ENCODE measurements around the gene KLHL7.

The KLHL7 gene

GRCh38 chr7:23075571-23075970 lies 30.0 kb upstream of the KLHL7 start:
- H3K4me3 ChIP-seq (ENCODE audit: low read depth in 1 of 2, low read length in 2 of 2) = no peak overlapping the region
- H3K36me3 ChIP-seq (ENCODE audit: control insufficient read depth in 1 of 2, insufficient read depth in 2 of 2, low read length in 2 of 2) = no peaks in the 10 kb centered on the region
- H3K9me3 ChIP-seq (ENCODE audit: control insufficient read depth in 1 of 2, low read length in 2 of 2) = no peaks in the 10 kb centered on the region
- H3K27me3 ChIP-seq (ENCODE audit: control insufficient read depth in 1 of 2, insufficient read depth in 2 of 2, low read length in 2 of 2) = peaks cover 0 to 13% of the 10 kb centered on the region in 2 donors
- no peak overlapping the region for H3K27ac ChIP-seq (ENCODE audit: low read depth, low read length)
- H3K4me1 ChIP-seq (ENCODE audit: control insufficient read depth in 1 of 2, insufficient read depth in 2 of 2, low read length in 2 of 2) = peaks cover 0 to 11% of the 10 kb centered on the region in 2 donors
- no peak overlapping the region for H3K9ac ChIP-seq (ENCODE audit: low read depth in 1 of 2, low read length in 2 of 2)

DNA sequence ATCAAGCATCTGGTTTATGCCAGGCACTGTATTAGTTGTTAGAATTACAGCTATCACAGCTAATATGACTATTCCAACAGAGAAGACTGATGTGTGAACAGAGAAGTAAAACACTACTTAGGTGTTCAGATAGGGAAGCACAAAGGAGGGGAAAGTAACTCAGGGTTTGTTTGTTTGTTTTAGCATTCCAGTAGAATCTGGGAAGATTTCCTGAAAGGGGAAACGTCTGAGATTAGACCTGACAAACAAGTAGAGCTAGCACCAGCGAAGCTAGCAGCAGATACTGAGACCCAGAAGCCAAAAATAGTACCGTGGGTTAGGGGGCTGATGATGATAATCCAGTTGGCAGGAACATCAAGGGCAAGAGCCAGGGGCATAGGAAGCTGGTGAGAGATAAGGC lies 28.8 kb upstream of the KLHL7 start:
- Histone ChIP-seq H3K27ac (ENCODE audit: low read depth, low read length) (no peak overlapping the region), H3K9ac (ENCODE audit: low read depth in 1 of 2, low read length in 2 of 2) (no peak overlapping the region), H3K27me3 (ENCODE audit: control insufficient read depth in 1 of 2, insufficient read depth in 2 of 2, low read length in 2 of 2) (peaks cover 0 to 13% of the 10 kb centered on the region in 2 donors), H3K9me3 (ENCODE audit: control insufficient read depth in 1 of 2, low read length in 2 of 2) (no peaks in the 10 kb centered on the region), H3K36me3 (ENCODE audit: control insufficient read depth in 1 of 2, insufficient read depth in 2 of 2, low read length in 2 of 2) (no peaks in the 10 kb centered on the region), H3K4me1 (ENCODE audit: control insufficient read depth in 1 of 2, insufficient read depth in 2 of 2, low read length in 2 of 2) (peaks cover 0 to 11% of the 10 kb centered on the region in 2 donors), H3K4me3 (ENCODE audit: low read depth in 1 of 2, low read length in 2 of 2) (no peak overlapping the region)

DNA sequence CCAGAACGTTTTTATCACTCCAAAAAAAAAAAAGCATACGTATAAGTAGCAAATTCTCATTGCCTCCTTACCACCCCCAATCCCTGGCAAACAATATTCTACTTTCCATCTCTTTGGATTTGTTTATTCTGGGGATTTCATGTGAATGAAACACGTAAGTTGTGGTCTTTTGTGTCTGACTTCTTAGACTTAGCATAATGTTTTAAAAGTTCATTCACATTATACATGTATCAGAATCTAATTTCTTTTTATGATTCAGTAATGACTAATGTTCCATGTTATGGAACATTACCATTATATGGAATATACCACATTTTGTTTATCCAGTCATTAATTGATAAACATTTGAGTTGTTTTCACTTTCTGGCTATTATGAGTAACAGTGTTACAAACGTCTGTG lies 12.5 kb upstream of the KLHL7 start:
- H3K9me3 ChIP-seq (ENCODE audit: control insufficient read depth in 1 of 2, low read length in 2 of 2) = no peaks in the 10 kb centered on the region
- no peaks in the 10 kb centered on the region for H3K36me3 ChIP-seq (ENCODE audit: control insufficient read depth in 1 of 2, insufficient read depth in 2 of 2, low read length in 2 of 2)
- no peak overlapping the region for H3K4me3 ChIP-seq (ENCODE audit: low read depth in 1 of 2, low read length in 2 of 2)
- H3K4me1 ChIP-seq (ENCODE audit: control insufficient read depth in 1 of 2, insufficient read depth in 2 of 2, low read length in 2 of 2) = no peaks in the 10 kb centered on the region
- H3K27ac ChIP-seq (ENCODE audit: low read depth, low read length) = no peak overlapping the region
- peaks cover 0 to 4% of the 10 kb centered on the region in 2 donors for H3K27me3 ChIP-seq (ENCODE audit: control insufficient read depth in 1 of 2, insufficient read depth in 2 of 2, low read length in 2 of 2)
- no peak overlapping the region for H3K9ac ChIP-seq (ENCODE audit: low read depth in 1 of 2, low read length in 2 of 2)

- H3K27me3 ChIP-seq (ENCODE audit: control insufficient read depth in 1 of 2, insufficient read depth in 2 of 2, low read length in 2 of 2) = peaks cover 0 to 4% of the 10 kb centered on the region in 2 donors
- no peak overlapping the region for H3K4me3 ChIP-seq (ENCODE audit: low read depth in 1 of 2, low read length in 2 of 2)
- no peak overlapping the region for H3K9ac ChIP-seq (ENCODE audit: low read depth in 1 of 2, low read length in 2 of 2)
- H3K36me3 ChIP-seq (ENCODE audit: control insufficient read depth in 1 of 2, insufficient read depth in 2 of 2, low read length in 2 of 2) = no peaks in the 10 kb centered on the region
- no peaks in the 10 kb centered on the region for H3K9me3 ChIP-seq (ENCODE audit: control insufficient read depth in 1 of 2, low read length in 2 of 2)
- no peak overlapping the region for H3K27ac ChIP-seq (ENCODE audit: low read depth, low read length)
- no peaks in the 10 kb centered on the region for H3K4me1 ChIP-seq (ENCODE audit: control insufficient read depth in 1 of 2, insufficient read depth in 2 of 2, low read length in 2 of 2)
Observed at GRCh38 chr7:23093546-23093945, 12.0 kb upstream of the KLHL7 start.

DNA sequence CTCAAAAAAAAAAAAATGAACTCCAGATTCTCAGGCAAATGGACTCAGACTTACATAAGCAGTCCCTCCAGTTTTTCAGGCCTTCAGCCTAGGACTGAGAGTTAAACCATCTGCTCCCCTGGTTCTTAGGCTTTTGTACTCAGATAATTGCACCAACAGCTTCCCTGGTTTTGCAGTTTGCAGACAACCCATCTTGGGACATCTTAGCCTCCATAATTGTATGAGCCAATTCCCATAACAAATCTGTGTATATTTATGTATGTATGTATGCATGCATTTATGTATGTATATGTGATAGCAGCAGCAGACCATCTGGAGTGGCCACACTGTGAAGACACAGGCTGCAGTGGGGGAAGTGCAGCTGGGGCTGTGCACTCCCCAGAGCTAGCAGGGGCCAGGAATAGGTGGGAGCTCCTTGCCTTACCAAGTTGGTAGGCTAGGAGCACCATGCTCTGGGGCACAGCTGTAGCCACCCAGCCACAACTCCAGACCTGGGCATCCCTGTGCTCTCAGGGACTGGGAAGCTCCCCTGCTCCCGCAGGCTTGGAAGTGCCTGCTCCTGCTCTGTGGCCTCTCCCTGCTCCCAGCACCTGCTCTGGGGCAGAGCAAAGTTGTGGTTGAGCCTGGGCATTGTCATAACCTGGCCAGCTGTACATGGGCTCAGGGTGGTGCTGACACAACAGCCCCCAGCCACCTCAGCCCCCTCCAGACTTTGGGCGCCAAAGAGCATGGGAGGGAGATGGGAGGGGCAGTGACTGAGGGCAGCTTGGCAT lies 8.9 kb upstream of the KLHL7 start:
- H3K27me3 ChIP-seq (ENCODE audit: control insufficient read depth in 1 of 2, insufficient read depth in 2 of 2, low read length in 2 of 2) = no peaks in the 10 kb centered on the region
- H3K9me3 ChIP-seq (ENCODE audit: control insufficient read depth in 1 of 2, low read length in 2 of 2) = no peaks in the 10 kb centered on the region
- H3K36me3 ChIP-seq (ENCODE audit: control insufficient read depth in 1 of 2, insufficient read depth in 2 of 2, low read length in 2 of 2) = no peaks in the 10 kb centered on the region
- no peak overlapping the region for H3K4me3 ChIP-seq (ENCODE audit: low read depth in 1 of 2, low read length in 2 of 2)
- no peak overlapping the region for H3K27ac ChIP-seq (ENCODE audit: low read depth, low read length)
- no peaks in the 10 kb centered on the region for H3K4me1 ChIP-seq (ENCODE audit: control insufficient read depth in 1 of 2, insufficient read depth in 2 of 2, low read length in 2 of 2)
- H3K9ac ChIP-seq (ENCODE audit: low read depth in 1 of 2, low read length in 2 of 2) = no peak overlapping the region

GRCh38 chr7:23098029-23098428 lies 7.6 kb upstream of the KLHL7 start:
- no peak overlapping the region for H3K4me3 ChIP-seq (ENCODE audit: low read depth in 1 of 2, low read length in 2 of 2)
- H3K27ac ChIP-seq (ENCODE audit: low read depth, low read length) = no peak overlapping the region
- no peak overlapping the region for H3K9ac ChIP-seq (ENCODE audit: low read depth in 1 of 2, low read length in 2 of 2)
- H3K36me3 ChIP-seq (ENCODE audit: control insufficient read depth in 1 of 2, insufficient read depth in 2 of 2, low read length in 2 of 2) = no peaks in the 10 kb centered on the region
- H3K9me3 ChIP-seq (ENCODE audit: control insufficient read depth in 1 of 2, low read length in 2 of 2) = peaks cover 0 to 2% of the 10 kb centered on the region in 2 donors
- H3K27me3 ChIP-seq (ENCODE audit: control insufficient read depth in 1 of 2, insufficient read depth in 2 of 2, low read length in 2 of 2) = no peaks in the 10 kb centered on the region
- no peaks in the 10 kb centered on the region for H3K4me1 ChIP-seq (ENCODE audit: control insufficient read depth in 1 of 2, insufficient read depth in 2 of 2, low read length in 2 of 2)

DNA sequence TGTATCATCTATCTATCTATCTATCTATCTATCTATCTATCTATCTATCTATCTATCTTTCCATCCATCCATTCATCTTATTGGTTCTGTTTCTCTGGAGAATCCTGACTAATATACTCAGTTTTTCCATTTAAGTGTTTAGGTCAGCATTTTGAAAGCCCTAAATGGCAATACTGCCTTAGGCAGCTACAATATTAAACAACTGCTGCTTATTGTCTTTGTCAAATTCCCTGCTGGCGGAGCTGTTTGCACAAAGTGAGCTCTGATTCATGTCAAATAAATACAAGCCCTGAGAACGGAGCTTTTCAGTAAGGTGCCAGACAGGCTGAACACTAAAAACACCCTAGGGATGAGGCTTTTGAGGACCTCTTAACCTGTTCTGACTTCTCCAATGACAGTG lies 7.1 kb upstream of the KLHL7 start:
- H3K4me1 ChIP-seq (ENCODE audit: control insufficient read depth in 1 of 2, insufficient read depth in 2 of 2, low read length in 2 of 2) = no peaks in the 10 kb centered on the region
- no peaks in the 10 kb centered on the region for H3K36me3 ChIP-seq (ENCODE audit: control insufficient read depth in 1 of 2, insufficient read depth in 2 of 2, low read length in 2 of 2)
- no peak overlapping the region for H3K27ac ChIP-seq (ENCODE audit: low read depth, low read length)
- H3K4me3 ChIP-seq (ENCODE audit: low read depth in 1 of 2, low read length in 2 of 2) = no peak overlapping the region
- H3K27me3 ChIP-seq (ENCODE audit: control insufficient read depth in 1 of 2, insufficient read depth in 2 of 2, low read length in 2 of 2) = no peaks in the 10 kb centered on the region
- peaks cover 0 to 2% of the 10 kb centered on the region in 2 donors for H3K9me3 ChIP-seq (ENCODE audit: control insufficient read depth in 1 of 2, low read length in 2 of 2)
- H3K9ac ChIP-seq (ENCODE audit: low read depth in 1 of 2, low read length in 2 of 2) = no peak overlapping the region

- H3K4me1 ChIP-seq (ENCODE audit: control insufficient read depth in 1 of 2, insufficient read depth in 2 of 2, low read length in 2 of 2) = peaks cover 0 to 3% of the 10 kb centered on the region in 2 donors
- no peak overlapping the region for H3K4me3 ChIP-seq (ENCODE audit: low read depth in 1 of 2, low read length in 2 of 2)
- H3K36me3 ChIP-seq (ENCODE audit: control insufficient read depth in 1 of 2, insufficient read depth in 2 of 2, low read length in 2 of 2) = no peaks in the 10 kb centered on the region
- no peak overlapping the region for H3K27ac ChIP-seq (ENCODE audit: low read depth, low read length)
- peaks cover 0 to 2% of the 10 kb centered on the region in 2 donors for H3K9me3 ChIP-seq (ENCODE audit: control insufficient read depth in 1 of 2, low read length in 2 of 2)
- no peak overlapping the region for H3K9ac ChIP-seq (ENCODE audit: low read depth in 1 of 2, low read length in 2 of 2)
- no peaks in the 10 kb centered on the region for H3K27me3 ChIP-seq (ENCODE audit: control insufficient read depth in 1 of 2, insufficient read depth in 2 of 2, low read length in 2 of 2)
Observed at GRCh38 chr7:23100697-23101096, 4.9 kb upstream of the KLHL7 start.

DNA sequence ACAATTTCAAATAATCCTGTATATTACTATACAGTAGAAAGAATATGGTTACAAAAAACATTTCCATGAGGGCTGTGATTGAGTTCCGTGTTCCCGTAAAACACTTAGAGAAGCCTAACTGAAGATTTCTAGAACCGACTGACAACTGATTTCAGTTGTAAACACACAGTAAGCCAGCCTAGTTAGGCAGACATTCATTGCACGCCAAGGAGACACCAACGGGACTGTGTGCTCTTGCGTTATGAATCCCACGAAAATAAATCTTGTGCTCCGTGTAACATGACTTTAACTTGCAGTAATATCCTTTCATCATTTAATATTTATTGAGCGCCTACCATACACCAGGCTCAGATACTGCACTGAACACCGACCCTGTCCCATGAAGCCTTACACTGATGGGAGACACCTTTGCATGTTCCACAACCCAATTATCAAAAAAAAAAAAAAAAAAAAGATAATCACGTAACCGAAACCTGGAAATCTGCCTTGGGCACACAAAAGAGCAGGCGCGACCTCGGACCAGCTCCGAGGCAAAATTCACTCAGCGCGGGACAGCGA lies 420 bp upstream of the KLHL7 start:
- Histone ChIP-seq H3K4me3 (ENCODE audit: low read depth in 1 of 2, low read length in 2 of 2) (peak overlapping the region; percentile 88 to 96), H3K9ac (ENCODE audit: low read depth in 1 of 2, low read length in 2 of 2) (peak overlapping the region; percentile 86 to 94), H3K9me3 (ENCODE audit: control insufficient read depth in 1 of 2, low read length in 2 of 2) (peaks cover 0 to 2% of the 10 kb centered on the region in 2 donors), H3K36me3 (ENCODE audit: control insufficient read depth in 1 of 2, insufficient read depth in 2 of 2, low read length in 2 of 2) (no peaks in the 10 kb centered on the region), H3K27ac (ENCODE audit: low read depth, low read length) (no peak overlapping the region), H3K4me1 (ENCODE audit: control insufficient read depth in 1 of 2, insufficient read depth in 2 of 2, low read length in 2 of 2) (peaks cover 14 to 27% of the 10 kb centered on the region in 2 donors), H3K27me3 (ENCODE audit: control insufficient read depth in 1 of 2, insufficient read depth in 2 of 2, low read length in 2 of 2) (no peaks in the 10 kb centered on the region)

- H3K9ac ChIP-seq (ENCODE audit: low read depth in 1 of 2, low read length in 2 of 2) = peak overlapping the region; percentile 86 to 94
- H3K27me3 ChIP-seq (ENCODE audit: control insufficient read depth in 1 of 2, insufficient read depth in 2 of 2, low read length in 2 of 2) = no peaks in the 10 kb centered on the region
- H3K4me3 ChIP-seq (ENCODE audit: low read depth in 1 of 2, low read length in 2 of 2) = peak overlapping the region; percentile 88 to 96
- no peaks in the 10 kb centered on the region for H3K36me3 ChIP-seq (ENCODE audit: control insufficient read depth in 1 of 2, insufficient read depth in 2 of 2, low read length in 2 of 2)
- H3K27ac ChIP-seq (ENCODE audit: low read depth, low read length) = peak overlapping the region; percentile 87
- H3K4me1 ChIP-seq (ENCODE audit: control insufficient read depth in 1 of 2, insufficient read depth in 2 of 2, low read length in 2 of 2) = peaks cover 14 to 27% of the 10 kb centered on the region in 2 donors
- H3K9me3 ChIP-seq (ENCODE audit: control insufficient read depth in 1 of 2, low read length in 2 of 2) = peaks cover 0 to 2% of the 10 kb centered on the region in 2 donors
Observed at GRCh38 chr7:23106057-23106822, 655 bp downstream of the KLHL7 start.

Measured in duodenal mucosa (tissue), 2 donors.